GM19240 (cell line): ENCODE data around the gene COL4A2.

Experiments
- DNase-seq: peaks from one replicate; pipeline ENCODE4 v3.0.0; 2011; ENCODE audit warnings: low spot score; ENCODE audit not compliant: insufficient read length

COL4A2 gene

GRCh38 chr13:110290153-110290552 is 16.9 kb upstream of the COL4A2 start:
- no peak for DNase-seq

DNA sequence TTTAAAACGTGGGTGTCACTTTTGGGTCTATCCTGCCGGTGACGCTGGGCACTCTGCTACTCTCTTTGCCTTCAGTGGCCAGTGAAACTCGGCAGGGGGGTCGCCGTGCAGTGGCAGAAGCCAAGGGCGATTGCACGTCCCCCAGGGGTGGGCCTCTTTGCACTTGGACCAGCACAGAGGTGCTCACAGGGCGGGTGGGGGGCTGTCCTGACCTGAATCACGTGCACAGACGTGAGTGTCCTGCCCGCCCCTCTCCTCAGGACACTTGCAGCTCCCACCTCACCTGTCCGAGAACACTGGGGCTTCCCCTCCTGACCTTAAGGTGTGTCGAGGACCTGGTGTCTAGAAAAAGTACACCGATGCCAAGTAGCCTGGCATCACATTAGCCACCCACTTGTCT is 16.3 kb upstream of the COL4A2 start:
- DNase-seq, result no peak

DNA sequence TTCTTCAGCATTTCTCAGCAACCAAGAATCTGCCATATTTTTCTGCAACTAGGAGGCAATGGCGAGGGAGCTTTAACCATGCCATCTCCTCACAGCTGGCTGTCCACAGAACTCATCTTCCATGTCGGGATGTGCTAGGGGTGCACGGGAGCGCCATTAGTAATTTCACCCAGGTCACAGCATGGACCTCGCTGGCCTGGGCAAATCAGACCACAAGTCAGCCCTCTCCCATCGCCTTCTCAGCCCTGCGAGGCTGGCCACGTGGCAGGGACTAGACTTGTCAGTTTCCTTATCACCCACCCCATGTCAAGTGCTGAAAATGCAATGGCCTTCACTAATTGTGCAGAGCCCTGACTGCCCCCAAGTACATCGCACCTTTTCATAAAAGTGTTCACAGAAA is 15.8 kb upstream of the COL4A2 start:
- DNase-seq, result no peak

- DNase-seq, result no peak
Measured at GRCh38 chr13:110293037-110293436, 14.0 kb upstream of the COL4A2 start.

GRCh38 chr13:110293649-110294048 is 13.4 kb upstream of the COL4A2 start:
- DNase-seq, result no peak

GRCh38 chr13:110294146-110294545 is 12.9 kb upstream of the COL4A2 start:
- DNase-seq, result no peak

GRCh38 chr13:110294622-110295021 is 12.5 kb upstream of the COL4A2 start:
- DNase-seq, result no peak

DNA sequence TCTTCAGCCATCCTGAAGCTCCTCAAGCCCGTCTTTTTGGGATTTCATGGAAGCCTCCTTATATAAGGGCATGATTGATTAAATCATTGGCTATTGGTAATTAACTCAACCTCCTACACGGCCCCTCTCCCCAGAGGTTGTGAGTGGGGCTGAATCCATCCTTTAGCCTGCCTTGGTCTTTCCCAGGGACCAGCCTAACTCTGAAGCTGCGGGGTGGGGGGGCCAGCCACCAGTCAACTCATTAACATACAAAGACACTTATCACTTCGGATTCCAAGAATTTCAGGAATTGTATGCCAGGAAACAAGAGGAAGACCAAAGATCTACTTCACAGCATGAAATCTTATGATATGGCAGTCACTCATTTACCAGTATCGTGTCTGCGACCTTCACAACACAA is 10.1 kb upstream of the COL4A2 start:
- no peak for DNase-seq

GRCh38 chr13:110297766-110298504 is 9.1 kb upstream of the COL4A2 start:
- no peak for DNase-seq

DNA sequence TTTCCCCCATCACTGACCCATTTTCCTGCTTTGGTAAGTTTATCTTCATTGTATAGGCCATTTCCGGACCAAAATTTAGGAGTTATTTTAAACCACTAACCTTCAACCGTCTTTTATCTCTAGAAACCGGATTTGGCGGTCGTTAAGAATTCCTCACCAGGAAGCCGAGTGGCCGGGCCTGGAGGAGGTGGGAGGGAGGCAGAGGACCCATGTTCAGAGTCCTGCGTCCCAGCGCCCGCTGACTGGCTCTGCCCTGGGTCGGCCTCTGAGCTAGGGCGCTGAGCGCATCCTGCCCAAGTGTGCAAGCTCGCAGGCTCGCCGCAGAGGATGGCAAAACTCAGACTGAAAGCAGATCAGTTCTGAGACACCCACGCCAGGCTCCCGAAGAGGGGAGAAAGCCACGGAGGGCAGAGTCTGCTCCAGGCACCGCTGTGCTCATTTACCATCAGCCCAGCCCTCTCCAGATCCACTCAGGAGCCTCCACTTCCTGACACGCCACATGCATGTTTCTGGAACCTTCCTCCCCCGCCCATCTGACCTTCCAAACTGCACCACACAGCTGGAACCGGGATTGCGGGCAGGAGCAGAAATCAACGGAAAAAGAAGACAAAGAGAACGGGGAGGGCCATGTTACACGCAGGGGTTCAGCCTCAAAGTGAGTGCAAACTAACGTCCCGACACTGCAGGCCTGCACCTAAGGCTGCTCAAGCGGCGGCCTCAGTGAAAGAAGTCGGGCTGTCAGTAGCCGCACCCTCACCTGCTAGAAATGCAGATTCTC is 8.4 kb upstream of the COL4A2 start:
- DNase-seq, result no peak

GRCh38 chr13:110299283-110299840 is 7.7 kb upstream of the COL4A2 start:
- no peak for DNase-seq

GRCh38 chr13:110300090-110300815 is 6.8 kb upstream of the COL4A2 start:
- no peak for DNase-seq

DNA sequence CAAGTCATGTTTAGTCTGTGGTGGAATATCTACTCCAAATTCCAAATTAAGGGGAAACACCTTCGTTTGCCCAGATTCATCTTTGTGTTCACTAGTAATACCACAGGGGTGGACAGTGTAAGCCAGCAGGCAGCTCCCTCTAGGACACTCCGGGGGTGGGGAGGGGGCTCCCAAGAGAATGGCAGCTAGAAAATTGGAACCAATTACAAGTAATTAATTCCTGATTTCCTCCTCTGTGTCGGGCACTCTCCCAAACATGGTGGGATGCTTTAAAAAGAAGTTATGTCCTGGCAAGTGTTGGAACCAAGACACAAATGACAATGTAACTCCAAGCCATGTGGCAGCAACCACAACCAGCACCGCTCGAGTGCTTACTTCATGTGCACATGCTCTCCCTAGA is 6.0 kb upstream of the COL4A2 start:
- DNase-seq, result no peak

DNA sequence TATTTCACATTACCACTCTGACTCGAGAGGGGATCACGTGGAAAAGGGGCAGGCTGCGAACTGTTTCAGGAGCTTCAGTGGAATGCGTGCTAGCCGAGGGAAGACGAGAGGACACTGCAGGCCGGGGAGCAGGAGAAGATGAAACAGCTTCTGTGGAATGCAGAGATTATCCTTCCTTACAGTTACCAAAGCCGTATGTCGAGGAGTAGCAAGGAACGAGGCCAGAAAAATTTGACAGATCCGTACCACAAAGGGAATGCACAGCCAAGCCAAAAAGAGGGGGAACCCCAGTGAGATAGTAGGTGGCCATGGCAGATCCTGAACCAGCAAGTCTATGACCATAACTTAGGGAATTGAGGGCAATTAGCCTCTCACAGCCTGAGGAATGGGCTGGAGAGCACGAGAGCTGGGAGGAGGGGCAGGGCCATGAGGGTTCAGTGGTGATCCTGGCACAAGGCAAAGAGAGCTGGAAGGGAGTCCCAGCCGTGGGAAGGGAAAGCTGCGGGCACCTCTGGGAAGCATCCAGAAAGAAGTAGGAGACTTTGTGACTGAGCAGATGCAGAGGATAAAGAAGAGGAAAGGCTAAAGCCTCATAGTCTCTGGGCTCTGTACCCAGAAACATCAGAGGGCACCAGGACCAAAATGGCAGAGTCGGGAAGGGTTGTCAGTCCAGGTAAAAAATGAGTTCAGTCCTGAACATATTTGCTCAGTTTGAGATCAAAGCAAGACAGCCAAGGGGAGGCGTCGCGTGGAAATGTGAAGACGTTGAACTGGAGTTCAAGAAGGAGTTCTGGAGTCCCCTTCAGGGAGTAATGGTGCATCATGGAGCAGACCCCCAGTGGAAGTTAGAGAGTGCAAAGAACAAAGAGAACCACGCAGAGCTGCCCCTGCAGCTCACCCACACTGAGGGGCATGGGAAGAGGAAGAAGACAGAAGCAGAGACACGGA is 5.2 kb upstream of the COL4A2 start:
- DNase-seq, result no peak

DNA sequence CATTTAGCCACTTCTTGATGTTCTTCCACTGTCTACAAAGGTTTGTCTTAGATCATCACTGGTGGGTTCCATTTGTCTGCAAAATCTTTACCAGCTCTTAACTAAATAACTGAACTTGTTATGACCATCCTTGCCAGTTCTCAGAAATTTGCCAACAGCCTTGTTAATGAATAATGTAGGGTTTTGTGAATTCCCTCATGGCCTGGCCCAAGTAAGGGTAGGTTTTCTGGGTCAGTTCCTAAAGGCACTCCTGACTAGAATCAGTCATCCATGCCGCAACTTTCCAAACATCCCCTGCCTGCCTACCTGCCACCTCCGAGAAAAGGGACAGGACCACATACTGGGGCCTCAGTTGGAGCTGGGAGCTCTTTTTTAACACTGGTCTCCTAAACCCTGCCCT is 4.1 kb upstream of the COL4A2 start:
- DNase-seq, result no peak

GRCh38 chr13:110303644-110304043 is 3.4 kb upstream of the COL4A2 start:
- DNase-seq, result no peak

DNA sequence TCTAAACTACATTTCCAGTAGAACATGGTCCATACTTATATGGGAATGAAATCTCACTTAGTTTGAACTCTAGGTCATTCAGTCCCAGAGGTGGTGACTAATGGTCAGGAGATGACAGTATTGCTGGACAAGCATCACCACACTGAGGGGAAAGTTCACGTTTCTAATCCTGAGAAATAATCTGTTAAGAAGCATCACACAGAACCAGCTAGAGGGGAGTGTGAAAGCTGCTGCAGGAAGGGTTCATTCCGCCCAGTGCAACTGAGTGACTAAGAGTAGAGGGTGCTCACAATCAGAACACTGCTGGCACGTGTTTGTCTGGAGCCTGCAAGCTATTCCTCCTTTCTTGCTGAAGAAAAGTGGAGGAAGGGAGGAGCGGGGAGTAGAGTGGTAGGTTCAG is 2.8 kb upstream of the COL4A2 start:
- DNase-seq, result no peak

- no peak for DNase-seq
Measured at GRCh38 chr13:110305001-110305400, 2.1 kb upstream of the COL4A2 start.

- DNase-seq, result no peak
Measured at GRCh38 chr13:110305544-110305943, 1.5 kb upstream of the COL4A2 start.

- no peak for DNase-seq
Measured at GRCh38 chr13:110305949-110306339, 1.1 kb upstream of the COL4A2 start.
